HFF-Myc (cell line): ENCODE data around the gene QPCTL.

ENCODE experiments used
- DNase-seq: peaks from one replicate; pipeline ENCODE4 v3.0.0-alpha.2; 2011; ENCODE audit warnings: low read depth; ENCODE audit errors: extremely low read depth
- H3K4me3 ChIP-seq: replicated peaks from 2 replicates; pipeline ENCODE4 v1.5.1; 2011; ENCODE audit warnings: low read depth, mild to moderate bottlenecking, control low read depth, low read length
- CTCF ChIP-seq: IDR thresholded peaks from 2 replicates; pipeline ENCODE4 v1.5.1; 2012; ENCODE audit warnings: mild to moderate bottlenecking, low read depth, low read length, control low read depth; ENCODE audit errors: missing control alignments

Gene QPCTL

GRCh38 chr19:45691516-45692186 is 815 bp upstream of the QPCTL start, which contains the start of gene SNRPD2:
Gene SNRPD2 (minus strand): TSS chr19:45691953. CDS start chr19:45691888, 65 bp downstream.
- TF ChIP-seq CTCF = no peak
- peak within 1 kb of the TSS; percentile 98 for H3K4me3 ChIP-seq
- peak; percentile 83 for DNase-seq

- peak; percentile 98 for TF ChIP-seq CTCF
- peak overlapping the region; percentile 98 for H3K4me3 ChIP-seq
- no peak for DNase-seq
Observed at GRCh38 chr19:45693106-45693788, 781 bp downstream of the QPCTL start.

- no peak for DNase-seq
- no peak for TF ChIP-seq CTCF
- H3K4me3 ChIP-seq = no peak overlapping the region
Observed at GRCh38 chr19:45701676-45702075, 9.2 kb downstream of the QPCTL start.

GRCh38 chr19:45705115-45705514 is 12.6 kb downstream of the QPCTL start:
- H3K4me3 ChIP-seq = no peak overlapping the region
- no peak for TF ChIP-seq CTCF
- no peak for DNase-seq

GRCh38 chr19:45705710-45706415 is 13.4 kb downstream of the QPCTL start:
- no peak overlapping the region for H3K4me3 ChIP-seq
- no peak for TF ChIP-seq CTCF
- no peak for DNase-seq

- no peak for TF ChIP-seq CTCF
- no peak for DNase-seq
Observed at GRCh38 chr19:45710356-45711130, 18.1 kb downstream of the QPCTL start.

More at GRCh38 chr19:45710356-45711130, 18.1 kb downstream of the QPCTL start:
- no peak overlapping the region for H3K4me3 ChIP-seq
